Measurements from ENCODE around the gene PSMA6.

- TF ChIP-seq CTCF (IDR thresholded peaks at IDR 0.05) (no peak), POLR2A (IDR thresholded peaks at IDR 0.05) (no peak)
These were observed 12.8 kb upstream of the PSMA6 start for GRCh38 chr14:35279369-35279768.

All from body of pancreas (tissue), 4 donors.